BLaER1 (cell line): ENCODE data around the gene SSBP2.
"Not testable (repeated sequence)": the region's sequence is repeated elsewhere in the genome, so short reads cannot be mapped to it uniquely, and the experiment has no call there.

Source experiments
- H3K27ac ChIP-seq: shearing (Covaris generic); formaldehyde crosslinking; 2 replicates; pipeline ENCODE4 v1.8.1; 2022
- H3K27me3 ChIP-seq: shearing (Covaris generic); formaldehyde crosslinking; 2 replicates; pipeline ENCODE4 v1.8.1; 2022
- H3K36me3 ChIP-seq: shearing (Covaris generic); formaldehyde crosslinking; 2 replicates; pipeline ENCODE4 v1.8.1; 2022
- H3K4me1 ChIP-seq: shearing (Covaris generic); formaldehyde crosslinking; 2 replicates; pipeline ENCODE4 v1.8.1; 2022
- H3K4me2 ChIP-seq: shearing (Covaris generic); formaldehyde crosslinking; 2 replicates; pipeline ENCODE4 v1.8.1; 2022
- H3K4me3 ChIP-seq: shearing (Covaris generic); formaldehyde crosslinking; 2 replicates; pipeline ENCODE4 v1.8.1; 2022
- H3K9ac ChIP-seq: shearing (Covaris generic); formaldehyde crosslinking; 2 replicates; pipeline ENCODE4 v1.8.1; 2022
- H3K9me3 ChIP-seq: shearing (Covaris generic); formaldehyde crosslinking; 2 replicates; pipeline ENCODE4 v1.8.1; 2022
- H4K20me1 ChIP-seq: shearing (Covaris generic); formaldehyde crosslinking; 2 replicates; pipeline ENCODE4 v1.8.1; 2022
- Cebpa-rat ChIP-seq: shearing (Covaris generic); IDR thresholded peaks from 2 replicates; pipeline ENCODE4 v1.8.1; 2022

Gene SSBP2

GRCh38 chr5:81696418-81697397, 54.2 kb downstream of the SSBP2 start:
- Histone ChIP-seq H4K20me1 (peaks cover 65% of the 10 kb centered on the region; the same call in 1 of the 2 replicates), H3K4me2 (no peak overlapping the region), H3K27me3 (peaks cover 4% of the 10 kb centered on the region; the same call in 1 of the 2 replicates), H3K4me1 (peaks cover 4% of the 10 kb centered on the region; the same call in 1 of the 2 replicates), H3K9me3 (peaks cover 63% of the 10 kb centered on the region), H3K36me3 (peaks cover 71% of the 10 kb centered on the region), H3K4me3 (no peak overlapping the region), H3K9ac (no peak overlapping the region), H3K27ac (no peak overlapping the region)
- TF ChIP-seq Cebpa-rat: no peak

DNA sequence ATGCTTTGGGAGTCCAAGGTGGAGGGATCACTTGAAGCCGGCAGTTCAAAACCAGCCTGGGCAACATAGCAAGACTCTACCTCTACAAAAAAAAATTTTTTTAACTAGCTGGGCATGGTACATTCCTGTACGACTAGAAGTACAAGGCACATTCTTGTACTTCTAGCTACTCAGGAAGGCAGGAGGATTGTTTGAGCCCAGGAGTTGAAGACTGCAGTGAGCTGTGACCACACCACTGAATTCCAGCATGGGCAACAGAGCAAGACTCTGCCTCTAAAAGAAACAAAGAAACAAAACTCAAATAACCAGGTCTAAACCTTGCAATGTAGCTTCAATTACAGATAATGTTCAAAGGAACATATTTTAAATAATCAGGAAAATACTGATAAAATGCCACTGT, 56.2 kb downstream of the SSBP2 start:
- H3K9me3 ChIP-seq: peaks cover 60% of the 10 kb centered on the region
- H3K4me2 ChIP-seq: no peak overlapping the region; the same call in 1 of the 2 replicates
- peaks cover 66% of the 10 kb centered on the region; the same call in 1 of the 2 replicates for H4K20me1 ChIP-seq
- no peak overlapping the region for H3K4me3 ChIP-seq
- peaks cover 52% of the 10 kb centered on the region for H3K36me3 ChIP-seq
- H3K9ac ChIP-seq: no peak overlapping the region
- no peak overlapping the region for H3K27ac ChIP-seq
- H3K4me1 ChIP-seq: peaks cover 4% of the 10 kb centered on the region; the same call in 1 of the 2 replicates
- TF ChIP-seq Cebpa-rat: no peak
- no peaks in the 10 kb centered on the region for H3K27me3 ChIP-seq

DNA sequence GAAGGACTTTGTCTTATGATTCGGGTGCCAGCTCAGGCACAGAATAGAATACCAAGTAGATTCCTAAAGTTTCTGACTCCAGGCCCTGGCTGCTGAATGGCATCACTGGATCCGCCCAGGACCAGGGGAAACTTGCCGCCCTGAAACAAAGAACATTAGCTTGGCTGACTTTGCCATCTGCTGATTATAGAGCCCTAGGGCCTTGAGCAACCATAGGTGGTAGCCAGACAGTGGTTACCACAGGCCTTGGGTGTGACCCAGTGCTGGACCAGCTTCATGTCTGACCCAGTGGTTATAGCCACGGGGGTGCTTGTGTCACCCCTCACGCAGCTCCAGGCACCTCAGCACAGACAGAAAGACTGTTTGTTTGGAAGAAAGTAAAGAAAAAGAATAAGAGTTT, 62.7 kb downstream of the SSBP2 start:
- Histone ChIP-seq H3K4me3 (no peak overlapping the region), H3K36me3 (peaks cover 49% of the 10 kb centered on the region), H3K9ac (no peak overlapping the region), H3K9me3 (peaks cover 84% of the 10 kb centered on the region), H4K20me1 (peaks cover 66% of the 10 kb centered on the region), H3K27me3 (no peaks in the 10 kb centered on the region), H3K4me2 (no peak overlapping the region), H3K27ac (no peak overlapping the region), H3K4me1 (no peaks in the 10 kb centered on the region)
- TF ChIP-seq Cebpa-rat: no peak

- Histone ChIP-seq H3K4me1 (no peaks in the 10 kb centered on the region), H3K4me3 (no peak overlapping the region), H3K27ac (no peak overlapping the region), H3K4me2 (no peak overlapping the region), H3K9me3 (peaks cover 82% of the 10 kb centered on the region), H3K27me3 (no peaks in the 10 kb centered on the region), H4K20me1 (peaks cover 60% of the 10 kb centered on the region), H3K36me3 (peaks cover 43% of the 10 kb centered on the region), H3K9ac (no peak overlapping the region)
- TF ChIP-seq Cebpa-rat: no peak
Measured at GRCh38 chr5:81687292-81687691, 63.6 kb downstream of the SSBP2 start.

GRCh38 chr5:81685471-81685870, 65.4 kb downstream of the SSBP2 start:
- Histone ChIP-seq H3K9ac (no peak overlapping the region), H3K36me3 (peaks cover 46% of the 10 kb centered on the region), H3K4me2 (no peak overlapping the region), H3K4me1 (no peaks in the 10 kb centered on the region), H3K27ac (no peak overlapping the region), H4K20me1 (peaks cover 67% of the 10 kb centered on the region), H3K4me3 (no peak overlapping the region), H3K27me3 (no peaks in the 10 kb centered on the region), H3K9me3 (peaks cover 84% of the 10 kb centered on the region)
- no peak for TF ChIP-seq Cebpa-rat

GRCh38 chr5:81679885-81680284, 71.0 kb downstream of the SSBP2 start:
- Histone ChIP-seq H3K4me3 (no peak overlapping the region), H3K4me2 (no peak overlapping the region), H3K4me1 (no peaks in the 10 kb centered on the region), H3K9me3 (peaks cover 86% of the 10 kb centered on the region), H3K27ac (no peak overlapping the region), H3K36me3 (peaks cover 38% of the 10 kb centered on the region), H3K27me3 (no peaks in the 10 kb centered on the region), H4K20me1 (peaks cover 74% of the 10 kb centered on the region; the same call in 1 of the 2 replicates), H3K9ac (no peak overlapping the region)
- no peak for TF ChIP-seq Cebpa-rat

- TF ChIP-seq Cebpa-rat: no peak
- Histone ChIP-seq H4K20me1 (peaks cover 87% of the 10 kb centered on the region), H3K9ac (no peak overlapping the region), H3K27ac (no peak overlapping the region), H3K4me3 (no peak overlapping the region), H3K9me3 (peaks cover 48% of the 10 kb centered on the region), H3K27me3 (no peaks in the 10 kb centered on the region), H3K4me2 (no peak overlapping the region), H3K36me3 (peaks cover 31% of the 10 kb centered on the region; the same call in 1 of the 2 replicates), H3K4me1 (no peaks in the 10 kb centered on the region)
Measured at GRCh38 chr5:81675420-81675819, 75.5 kb downstream of the SSBP2 start.

GRCh38 chr5:81665795-81666194, 85.1 kb downstream of the SSBP2 start:
- H3K9ac ChIP-seq: no peak overlapping the region
- H4K20me1 ChIP-seq: peaks cover 58% of the 10 kb centered on the region
- peaks cover 26% of the 10 kb centered on the region for H3K36me3 ChIP-seq
- no peaks in the 10 kb centered on the region for H3K27me3 ChIP-seq
- no peaks in the 10 kb centered on the region for H3K4me1 ChIP-seq
- H3K4me3 ChIP-seq: no peak overlapping the region
- H3K27ac ChIP-seq: no peak overlapping the region
- TF ChIP-seq Cebpa-rat: no peak
- no peak overlapping the region for H3K4me2 ChIP-seq
- H3K9me3 ChIP-seq: peaks cover 32% of the 10 kb centered on the region

DNA sequence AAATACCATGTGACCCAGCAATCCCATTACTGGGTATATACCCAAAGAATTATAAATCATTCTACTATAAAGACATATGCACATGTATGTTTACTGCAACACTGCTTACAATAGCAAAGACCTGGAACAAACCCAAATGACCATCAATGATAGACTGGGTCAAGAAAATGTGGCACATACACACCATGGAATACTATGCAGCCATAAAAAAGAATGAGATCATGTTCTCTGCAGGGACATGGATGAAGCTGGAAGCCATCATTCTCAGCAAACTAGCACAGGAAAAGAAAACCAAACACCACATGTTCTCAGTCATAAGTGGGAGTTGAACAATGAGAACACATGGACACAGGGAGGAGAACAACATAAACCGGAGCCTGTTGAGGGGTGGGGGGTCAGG, 90.3 kb downstream of the SSBP2 start:
- H3K4me1 ChIP-seq, H3K9ac ChIP-seq, H3K27me3 ChIP-seq, H3K4me2 ChIP-seq, H3K4me3 ChIP-seq, H3K27ac ChIP-seq: not testable (repeated sequence)
- Histone ChIP-seq H3K9me3 (peaks cover 36% of the 10 kb centered on the region), H3K36me3 (peaks cover 24% of the 10 kb centered on the region), H4K20me1 (peaks cover 57% of the 10 kb centered on the region)

DNA sequence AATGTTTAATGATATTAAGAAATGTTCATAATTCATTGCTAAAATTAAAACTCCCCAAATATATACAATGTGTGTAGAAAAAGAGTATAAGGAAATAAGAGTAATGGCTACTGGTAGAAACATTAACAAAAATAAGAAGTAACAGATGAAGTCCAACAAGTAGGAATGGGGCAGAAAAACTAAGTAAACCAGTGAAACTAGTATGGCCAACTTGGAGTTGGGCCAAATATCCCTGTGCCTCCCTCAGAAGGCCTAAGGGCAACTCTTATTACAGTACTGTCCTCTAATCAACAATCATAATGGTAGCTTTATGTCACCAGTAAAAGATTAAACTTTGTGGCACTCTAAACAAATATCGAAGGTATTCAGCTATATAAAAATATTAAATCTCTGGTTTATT, 93.5 kb downstream of the SSBP2 start:
- H3K27ac ChIP-seq: no peak overlapping the region
- H4K20me1 ChIP-seq: peaks cover 73% of the 10 kb centered on the region
- no peak overlapping the region for H3K4me3 ChIP-seq
- no peak for TF ChIP-seq Cebpa-rat
- no peaks in the 10 kb centered on the region for H3K27me3 ChIP-seq
- peaks cover 13% of the 10 kb centered on the region; the same call in 1 of the 2 replicates for H3K4me1 ChIP-seq
- no peak overlapping the region for H3K4me2 ChIP-seq
- H3K36me3 ChIP-seq: peaks cover 39% of the 10 kb centered on the region
- H3K9ac ChIP-seq: no peak overlapping the region
- H3K9me3 ChIP-seq: peaks cover 36% of the 10 kb centered on the region
